AG09319 (cell line): ENCODE data around the gene GRIK2.

Experiments
- DNase-seq: peaks from one replicate; pipeline ENCODE4 v3.0.0-alpha.2; 2010; ENCODE audit warnings: low read depth; ENCODE audit errors: extremely low read depth
- TF ChIP-seq, protein P1 (sequence below): IDR thresholded peaks from 2 replicates; pipeline ENCODE4 v1.5.1; 2011; ENCODE audit warnings: low read depth, mild to moderate bottlenecking, inconsistent platforms, low read length, moderate library complexity

The GRIK2 gene

DNA sequence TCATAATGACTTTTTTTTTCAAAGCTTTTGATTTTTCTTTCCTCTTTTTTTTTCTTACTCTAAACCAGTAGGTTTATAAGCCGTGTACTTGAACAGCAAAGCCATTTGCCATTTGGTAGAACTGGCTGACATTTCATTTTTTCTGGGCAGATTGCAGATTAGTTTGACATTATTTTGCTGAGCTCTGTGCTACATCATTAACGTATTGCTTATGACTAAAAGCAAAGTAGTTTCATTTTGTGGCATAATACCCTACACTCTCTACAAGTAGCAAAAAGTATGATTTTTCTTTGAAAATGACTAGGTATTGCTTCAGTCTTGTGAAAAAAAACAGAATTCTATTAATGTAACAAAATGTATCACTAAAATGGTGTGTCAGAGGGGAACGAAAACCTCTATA, 141.3 kb downstream of the GRIK2 start:
- TF ChIP-seq, protein P1, sequence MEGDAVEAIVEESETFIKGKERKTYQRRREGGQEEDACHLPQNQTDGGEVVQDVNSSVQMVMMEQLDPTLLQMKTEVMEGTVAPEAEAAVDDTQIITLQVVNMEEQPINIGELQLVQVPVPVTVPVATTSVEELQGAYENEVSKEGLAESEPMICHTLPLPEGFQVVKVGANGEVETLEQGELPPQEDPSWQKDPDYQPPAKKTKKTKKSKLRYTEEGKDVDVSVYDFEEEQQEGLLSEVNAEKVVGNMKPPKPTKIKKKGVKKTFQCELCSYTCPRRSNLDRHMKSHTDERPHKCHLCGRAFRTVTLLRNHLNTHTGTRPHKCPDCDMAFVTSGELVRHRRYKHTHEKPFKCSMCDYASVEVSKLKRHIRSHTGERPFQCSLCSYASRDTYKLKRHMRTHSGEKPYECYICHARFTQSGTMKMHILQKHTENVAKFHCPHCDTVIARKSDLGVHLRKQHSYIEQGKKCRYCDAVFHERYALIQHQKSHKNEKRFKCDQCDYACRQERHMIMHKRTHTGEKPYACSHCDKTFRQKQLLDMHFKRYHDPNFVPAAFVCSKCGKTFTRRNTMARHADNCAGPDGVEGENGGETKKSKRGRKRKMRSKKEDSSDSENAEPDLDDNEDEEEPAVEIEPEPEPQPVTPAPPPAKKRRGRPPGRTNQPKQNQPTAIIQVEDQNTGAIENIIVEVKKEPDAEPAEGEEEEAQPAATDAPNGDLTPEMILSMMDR = no peak

DNA sequence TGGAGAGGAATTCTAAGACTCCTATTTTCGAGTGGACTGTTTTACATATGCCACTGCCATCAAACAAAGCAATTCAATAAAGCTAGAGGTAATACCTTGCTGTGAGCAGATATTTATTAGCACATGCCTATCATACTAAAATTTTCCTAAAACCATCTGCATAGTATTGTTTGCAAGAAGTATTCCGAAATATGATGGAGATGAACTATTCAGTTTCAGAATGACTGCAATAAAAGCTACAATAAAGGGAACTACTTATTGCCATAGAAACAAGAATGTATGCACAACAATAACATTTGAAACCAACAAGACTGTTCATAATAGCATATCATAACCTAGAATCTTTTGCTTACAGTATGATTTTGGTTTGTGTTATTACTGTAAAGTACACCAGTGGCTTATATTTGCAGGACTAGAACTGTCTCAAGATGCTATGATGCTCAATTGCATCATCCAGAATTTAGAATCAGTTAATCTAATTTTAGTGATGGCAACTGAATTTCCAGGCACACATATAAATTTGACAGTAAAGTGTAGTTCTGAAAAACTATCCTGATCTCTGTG, 144.3 kb downstream of the GRIK2 start:
- TF ChIP-seq, protein P1 = no peak
- DNase-seq = no peak

More for the DNA sequence above, 141.3 kb downstream of the GRIK2 start:
- no peak for DNase-seq

DNA sequence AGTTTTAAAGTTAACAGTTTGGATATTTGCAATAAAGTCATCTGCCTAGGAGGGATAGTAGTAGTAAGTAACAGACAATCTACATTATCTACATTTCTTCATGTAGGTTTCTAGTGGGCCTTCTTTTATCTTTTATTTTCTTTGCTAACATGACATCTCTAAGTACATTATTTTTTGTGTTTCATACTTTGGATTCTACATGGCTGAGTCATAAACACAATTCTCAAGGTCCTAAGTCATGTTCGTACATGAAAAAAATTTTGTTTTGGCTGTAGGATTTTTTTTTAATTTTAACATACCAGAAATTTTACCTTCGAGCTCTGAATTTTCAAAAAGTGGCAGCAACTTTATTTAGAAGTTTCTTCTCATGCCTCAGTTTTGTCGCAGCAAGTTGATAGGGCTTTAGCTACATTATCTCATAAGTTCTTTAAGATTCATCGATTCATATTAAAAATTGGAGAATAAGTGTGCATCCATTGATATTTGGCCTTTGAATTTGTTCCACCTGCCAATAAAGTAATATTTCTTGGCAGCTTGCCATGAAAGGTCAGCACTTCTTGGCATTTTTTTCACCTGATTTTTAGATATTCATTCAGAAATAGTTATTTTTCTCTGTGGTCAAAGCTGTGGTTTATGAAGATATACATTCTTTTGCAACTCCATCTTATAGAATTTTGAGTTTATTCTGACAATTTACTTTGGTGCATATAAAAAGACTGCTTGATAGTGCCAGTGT, 146.2 kb downstream of the GRIK2 start:
- DNase-seq = no peak
- TF ChIP-seq, protein P1 = no peak

DNA sequence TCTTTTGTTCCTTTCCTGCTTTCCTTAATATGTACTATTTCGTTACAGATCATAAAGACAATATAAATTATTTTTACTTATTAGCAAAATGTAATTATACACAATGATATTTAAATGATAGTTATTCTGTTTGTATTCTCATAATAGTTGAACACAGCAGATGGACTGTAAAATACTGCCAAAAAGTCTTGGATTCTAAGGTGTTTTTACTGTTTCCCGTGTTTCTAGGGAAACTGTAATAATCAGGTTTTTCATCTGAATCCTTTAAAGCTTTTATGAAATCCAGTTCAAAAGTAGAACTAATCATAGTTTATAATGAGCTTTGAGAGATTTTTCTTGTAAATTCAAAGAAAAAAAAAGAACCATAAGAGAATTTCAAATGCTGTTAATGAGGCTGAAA, 148.4 kb downstream of the GRIK2 start:
- TF ChIP-seq, protein P1 = no peak
- DNase-seq = no peak

DNA sequence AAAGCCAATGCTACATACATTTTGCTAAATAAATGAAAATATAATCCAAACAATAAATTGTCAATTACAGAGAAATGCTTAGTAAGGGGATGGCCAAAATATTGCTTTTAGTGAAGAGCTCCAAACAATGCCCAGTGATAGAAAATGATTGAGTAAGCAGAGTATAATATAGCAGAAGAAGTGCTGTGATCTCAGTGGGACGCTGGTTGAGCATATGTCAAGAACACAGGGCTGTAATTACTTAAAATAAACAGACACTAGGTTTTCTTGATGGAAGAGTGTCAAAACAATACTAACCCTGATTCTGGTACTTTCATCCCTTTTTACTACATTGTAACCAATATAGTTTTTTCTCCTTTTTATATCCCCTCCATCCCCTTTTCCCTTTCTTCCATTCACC, 150.3 kb downstream of the GRIK2 start:
- TF ChIP-seq, protein P1 = no peak
- no peak for DNase-seq

DNA sequence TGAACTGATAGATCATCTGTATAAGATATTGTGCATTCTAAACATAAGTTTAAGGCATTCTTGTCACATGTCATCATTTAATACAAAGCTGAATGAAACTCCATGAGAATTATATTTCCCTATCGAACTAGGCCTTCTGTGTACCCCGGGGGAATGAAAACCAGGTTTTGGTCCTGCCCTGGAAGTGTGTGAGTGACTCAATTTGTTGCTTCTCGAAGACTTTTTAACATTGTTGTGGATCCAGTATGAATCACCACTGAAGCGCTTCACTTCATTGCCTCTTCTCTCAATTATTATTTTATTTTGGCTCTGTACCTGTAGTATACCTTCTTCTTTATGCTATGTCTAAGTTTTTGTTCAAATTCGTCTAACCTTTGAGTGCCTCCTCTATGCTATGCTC, 150.8 kb downstream of the GRIK2 start:
- no peak for DNase-seq
- TF ChIP-seq, protein P1 = no peak

DNA sequence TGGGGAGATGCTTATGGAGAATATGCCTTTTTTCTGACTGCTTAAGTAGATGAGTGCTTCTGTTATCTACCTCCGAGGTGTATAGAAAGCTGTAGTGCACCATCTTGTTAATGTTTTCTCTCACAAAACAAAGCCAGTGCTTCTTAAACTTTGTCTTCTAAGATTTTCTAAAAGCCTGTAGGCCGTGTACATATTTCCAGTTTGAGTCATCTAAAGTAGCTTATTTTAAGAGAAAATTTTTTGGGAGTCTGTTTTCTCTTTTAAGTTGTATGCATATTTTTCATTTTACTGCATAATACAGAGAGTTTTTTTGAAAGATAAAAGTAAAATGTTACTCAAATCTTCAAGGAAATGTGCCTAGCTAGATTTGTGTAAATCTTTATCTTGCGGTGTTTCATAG, 151.7 kb downstream of the GRIK2 start:
- TF ChIP-seq, protein P1 = no peak
- no peak for DNase-seq
